Liver (tissue), 9 donors: Measurements from ENCODE around the gene DHRS1. TPM values are rescaled to one million over a fixed set of nuclear protein-coding genes. Genes with fewer than 3 reads are reported as not detected.

Source experiments
- DNase-seq: peaks from one replicate; pipeline ENCODE4 v3.0.0-alpha.2; 2017; ENCODE audit warnings: low spot score
- H3K27ac ChIP-seq, 2 donors: one replicate each; pipeline ENCODE4 v1.7.0; 2013; ENCODE audit warnings: inconsistent platforms in 2 of 2, low read length in 2 of 2, control low read depth in 1 of 2, low read depth in 1 of 2, mild to moderate bottlenecking in 1 of 2
- H3K27me3 ChIP-seq, 4 donors: one replicate each; pipeline versions ENCODE4 v1.6.1 to v1.7.0; 2013; ENCODE audit warnings: low read length in 3 of 4, inconsistent platforms in 1 of 4, mild to moderate bottlenecking in 1 of 4, moderate library complexity in 1 of 4; ENCODE audit not compliant: control insufficient read depth in 4 of 4, insufficient read depth in 4 of 4
- H3K36me3 ChIP-seq, 4 donors: one replicate each; pipeline versions ENCODE4 v1.6.1 to v1.7.0; 2013; ENCODE audit warnings: low read length in 3 of 4, mild to moderate bottlenecking in 3 of 4, low read depth in 1 of 4, moderate library complexity in 1 of 4; ENCODE audit not compliant: control insufficient read depth in 4 of 4, insufficient read depth in 3 of 4
- H3K4me1 ChIP-seq, 4 donors: one replicate each; pipeline versions ENCODE4 v1.6.1 to v1.7.0; 2013; ENCODE audit warnings: low read length in 3 of 4, mild to moderate bottlenecking in 3 of 4, moderate library complexity in 1 of 4; ENCODE audit not compliant: control insufficient read depth in 4 of 4, insufficient read depth in 4 of 4
- H3K4me3 ChIP-seq, 3 donors: one replicate each; pipeline versions ENCODE4 v1.6.1 to v1.7.0; 2013; ENCODE audit warnings: low read length in 3 of 3, control low read depth in 1 of 3, low read depth in 1 of 3, mild to moderate bottlenecking in 1 of 3
- H3K9ac ChIP-seq, 2 donors: one replicate each; pipeline ENCODE4 v1.7.0; 2013; ENCODE audit warnings: low read length in 2 of 2, mild to moderate bottlenecking in 2 of 2, moderate library complexity in 2 of 2, control low read depth in 1 of 2, low read depth in 1 of 2
- H3K9me3 ChIP-seq, 4 donors: one replicate each; pipeline versions ENCODE4 v1.6.1 to v1.7.0; 2013; ENCODE audit warnings: low read length in 3 of 4; ENCODE audit not compliant: control insufficient read depth in 4 of 4
- ATF3 ChIP-seq: IDR thresholded peaks from 2 replicates; pipeline ENCODE4 v1.6.1; 2016; ENCODE audit warnings: antibody characterized with exemption
- CTCF ChIP-seq: fragments of 150-350 bp; IDR thresholded peaks from 2 replicates; pipeline ENCODE4 v1.5.1; 2017; ENCODE audit warnings: improper control_type of control experiment, low read depth, low read length; ENCODE audit not compliant: missing input control
- EGR1 ChIP-seq, 2 donors: IDR thresholded peaks; 2 replicates each; pipeline ENCODE4 v1.6.1; 2016 to 2018; ENCODE audit warnings: antibody characterized with exemption in 2 of 2, low read depth in 2 of 2
- FOXA1 ChIP-seq: IDR thresholded peaks from 2 replicates; pipeline ENCODE4 v1.6.1; 2016; ENCODE audit warnings: antibody characterized with exemption
- GABPA ChIP-seq, 2 donors: IDR thresholded peaks in 1 of 2; conservative IDR thresholded peaks in 1 of 2; 2 replicates each; pipeline ENCODE4 v1.6.1; 2016; ENCODE audit warnings: antibody characterized with exemption in 2 of 2, mild to moderate bottlenecking in 1 of 2, moderate library complexity in 1 of 2
- HNF4A ChIP-seq, 2 donors: conservative IDR thresholded peaks; 2 replicates each; pipeline ENCODE4 v1.6.1; 2016; ENCODE audit warnings: antibody characterized with exemption in 2 of 2, mild to moderate bottlenecking in 2 of 2
- HNF4G ChIP-seq: IDR thresholded peaks from 2 replicates; pipeline ENCODE4 v1.6.1; 2016; ENCODE audit warnings: antibody characterized with exemption
- JUND ChIP-seq, 2 donors: IDR thresholded peaks; 2 replicates each; pipeline ENCODE4 v1.6.1; 2016; ENCODE audit warnings: antibody characterized with exemption in 2 of 2
- NR2F2 ChIP-seq: IDR thresholded peaks from 2 replicates; pipeline ENCODE4 v1.6.1; 2016; ENCODE audit warnings: antibody characterized with exemption
- RAD21 ChIP-seq, 2 donors: IDR thresholded peaks; 2 replicates each; pipeline ENCODE4 v1.6.1; 2016; ENCODE audit warnings: antibody characterized with exemption in 2 of 2, mild to moderate bottlenecking in 2 of 2
- REST ChIP-seq: IDR thresholded peaks from 2 replicates; pipeline ENCODE4 v1.6.1; 2016; ENCODE audit warnings: antibody characterized with exemption, mild to moderate bottlenecking
- RXRA ChIP-seq, 2 donors: IDR thresholded peaks; 2 replicates each; pipeline ENCODE4 v1.6.1; 2017 to 2018; ENCODE audit warnings: antibody characterized with exemption in 2 of 2, mild to moderate bottlenecking in 1 of 2
- SP1 ChIP-seq: IDR thresholded peaks from 2 replicates; pipeline ENCODE4 v1.6.1; 2018; ENCODE audit warnings: antibody characterized with exemption, mild to moderate bottlenecking
- TAF1 ChIP-seq: conservative IDR thresholded peaks from 2 replicates; pipeline ENCODE4 v1.6.1; 2016; ENCODE audit warnings: antibody characterized with exemption, mild to moderate bottlenecking
- YY1 ChIP-seq: IDR thresholded peaks from 2 replicates; pipeline ENCODE4 v1.6.1; 2016; ENCODE audit warnings: antibody characterized with exemption, mild to moderate bottlenecking
- ZBTB33 ChIP-seq: IDR thresholded peaks from 2 replicates; pipeline ENCODE4 v1.6.1; 2016; ENCODE audit warnings: antibody characterized with exemption
- WGBS: extraction: QIAGEN DNeasy Blood & Tissue Kit; methylation state at CpG from one replicate; pipeline ENCODE4 v1.1.7; 2013; 5-methylcytosine and 5-hydroxymethylcytosine counted together
- polyA plus RNA-seq, 2 donors: library from polyadenylated mRNA; stranded (reverse) in 1 of 2; unstranded in 1 of 2; fragments of 200-250 nt in 1 of 2; fragments of >200 nt in 1 of 2; fragmentation: Nextera tagmentation in 1 of 2; extraction: Ambion mirVana in 1 of 2; gene quantifications; one replicate each; pipeline versions ENCODE4 v1.2.1 to v1.2.3, GENCODE V29; 2013 to 2015
- total RNA-seq, 2 donors: library from RNA; depleted of rRNA; stranded (reverse); fragments of >200 nt; gene quantifications; one replicate each; pipeline ENCODE4 v1.2.3, GENCODE V29; 2014
- donor health status: healthy.
- donor health status: healthy.
- donor health status: healthy.
- donor health status: healthy.
- donor health status: healthy.

DHRS1 gene
- total and polyA plus RNA-seq, 4 donors = 30.3 to 84.9 (median 50.2) TPM

- Histone ChIP-seq H3K4me3 (no peak overlapping the region), H3K36me3 (no peaks in the 10 kb centered on the region), H3K27ac (no peak overlapping the region), H3K27me3 (no peaks in the 10 kb centered on the region), H3K4me1 (peaks cover 0 to 6% (median 1%) of the 10 kb centered on the region in 4 donors), H3K9ac (no peak overlapping the region), H3K9me3 (no peaks in the 10 kb centered on the region)
- no peak for DNase-seq
- TF ChIP-seq RXRA (IDR thresholded peaks at IDR 0.05) = no peak
- no peak for TF ChIP-seq RAD21 (IDR thresholded peaks at IDR 0.05)
- no peak for TF ChIP-seq CTCF
- no peak for TF ChIP-seq REST
- WGBS = 84% methylated on average over 6 of the region's 6 CpGs
Observed at GRCh38 chr14:24324024-24324423, 24.4 kb upstream of the DHRS1 start.

- no peak overlapping the region for H3K4me3 ChIP-seq
- 77% methylated on average over 3 of the region's 3 CpGs for WGBS
Observed at GRCh38 chr14:24323341-24323740, 23.8 kb upstream of the DHRS1 start.

GRCh38 chr14:24322672-24323071 is 23.1 kb upstream of the DHRS1 start:
- no peaks in the 10 kb centered on the region for H3K36me3 ChIP-seq

More at GRCh38 chr14:24323341-24323740, 23.8 kb upstream of the DHRS1 start:
- Histone ChIP-seq H3K27me3 (no peaks in the 10 kb centered on the region), H3K27ac (no peak overlapping the region), H3K36me3 (no peaks in the 10 kb centered on the region), H3K4me1 (peaks cover 0 to 6% (median 1%) of the 10 kb centered on the region in 4 donors), H3K9me3 (no peaks in the 10 kb centered on the region), H3K9ac (no peak overlapping the region)
- DNase-seq = no peak
- no peak for TF ChIP-seq GABPA (IDR thresholded peaks at IDR 0.05 in 1 of 2, conservative IDR thresholded peaks at IDR 0.05 in 1 of 2)

More at GRCh38 chr14:24322672-24323071, 23.1 kb upstream of the DHRS1 start:
- Histone ChIP-seq H3K4me1 (peaks cover 0 to 6% (median 1%) of the 10 kb centered on the region in 4 donors), H3K27me3 (no peaks in the 10 kb centered on the region), H3K9me3 (no peaks in the 10 kb centered on the region), H3K27ac (no peak overlapping the region), H3K9ac (no peak overlapping the region), H3K4me3 (no peak overlapping the region)
- TF ChIP-seq GABPA (IDR thresholded peaks at IDR 0.05 in 1 of 2, conservative IDR thresholded peaks at IDR 0.05 in 1 of 2) (no peak), RXRA (IDR thresholded peaks at IDR 0.05) (no peak), EGR1 (IDR thresholded peaks at IDR 0.05; ENCODE audit: low read depth in 2 of 2) (no peak), YY1 (no peak), ATF3 (no peak), HNF4A (conservative IDR thresholded peaks at IDR 0.05) (no peak), FOXA1 (no peak), RAD21 (IDR thresholded peaks at IDR 0.05) (no peak), NR2F2 (no peak), ZBTB33 (no peak), JUND (IDR thresholded peaks at IDR 0.05) (no peak), TAF1 (no peak), SP1 (no peak), HNF4G (no peak)
- no peak for DNase-seq
- WGBS = 87% methylated on average over 10 of the region's 10 CpGs
